ENCODE measurements around the gene ZBTB11. TPM values are rescaled to one million over a fixed set of nuclear protein-coding genes. Genes with fewer than 3 reads are reported as not detected.

ZBTB11 gene
- total and polyA plus RNA-seq, 2 of the 13 experiments (the other 11 are each of a cell fraction or from before 2014, with no cell fraction given): 5.9 to 18.1 TPM

GRCh38 chr3:101642441-101642840, 34.5 kb downstream of the ZBTB11 start:
- no peak overlapping the region for H3K9ac ChIP-seq (ENCODE audit: insufficient read depth, low read depth, low read length)
- H3K79me2 ChIP-seq (ENCODE audit: insufficient read depth, low read length): no peaks in the 10 kb centered on the region
- in situ Hi-C loops (cut with HindIII; ENCODE audit: extremely low pct_ligation_motif_present, low pct_unique_long_range_greater_than_20kb): loop anchor here (25.0 kb wide), 2 partner anchors 405 to 580 kb away; no protein-coding TSS in a partner anchor
- no TSS peak for BruUV-seq (replicated peaks)
- DNase-seq (ENCODE audit: low spot score) (no peak), FAIRE-seq (no peak), ATAC-seq (no peak)
- H3K36me3 ChIP-seq (replicated peaks in 1 of 2; ENCODE audit: control insufficient read depth in 1 of 2, insufficient read depth in 2 of 2, low read length in 2 of 2): no peaks in the 10 kb centered on the region
- WGBS (ENCODE audit: low lambda C conversion rate): 80% methylated on average over 3 of the region's 3 CpGs
- no peak overlapping the region for H3K4me2 ChIP-seq (ENCODE audit: low read depth, low read length)
- ChIA-PET POLR2A (no interaction called here), CTCF (ENCODE audit: low intra/inter-chr PET ratio, low total read pairs) (no interaction called here)
- no peak overlapping the region for H2AFZ ChIP-seq (ENCODE audit: low read length)
- no peaks in the 10 kb centered on the region for H3K9me3 ChIP-seq (ENCODE audit: low read length)
- H3K4me3 ChIP-seq (replicated peaks in 1 of 3; ENCODE audit: insufficient read depth in 1 of 3, low read depth in 2 of 3, low read length in 3 of 3): no peak overlapping the region
- H3K27me3 ChIP-seq (ENCODE audit: control insufficient read depth in 1 of 2, insufficient read depth in 2 of 2, low read length in 2 of 2): peaks cover 0 to 6% of the 10 kb centered on the region in 2 experiments; a peak in 1 of 5 replicates
- no peak for TF ChIP-seq ATAD3A (CRISPR knock-in tag; IDR thresholded peaks at IDR 0.05)
- TF ChIP-seq HNRNPK (IDR thresholded peaks at IDR 0.05; ENCODE audit: low read depth, low read length, poor library complexity, severe bottlenecking): no peak
- no peak for TF ChIP-seq NR2F2 (IDR thresholded peaks at IDR 0.05; ENCODE audit: borderline replicate concordance, low read depth)
- no peak for TF ChIP-seq TCF7 (IDR thresholded peaks at IDR 0.05; ENCODE audit: low read depth)
- no peak for TF ChIP-seq ZNF44 (CRISPR knock-in tag; IDR thresholded peaks at IDR 0.05)
- no peak for TF ChIP-seq SATB2 (CRISPR knock-in tag; IDR thresholded peaks at IDR 0.05)
- TF ChIP-seq ZNF574 (CRISPR knock-in tag; IDR thresholded peaks at IDR 0.05): no peak
- no peak for TF ChIP-seq ZHX2 (IDR thresholded peaks at IDR 0.05; ENCODE audit: low read depth)
- no peak for TF ChIP-seq ZHX2 (CRISPR knock-in tag; IDR thresholded peaks at IDR 0.05; ENCODE audit: borderline replicate concordance)
- no peak for TF ChIP-seq SKI (IDR thresholded peaks at IDR 0.05; ENCODE audit: partially characterized antibody)
- no peak for TF ChIP-seq MAX (IDR thresholded peaks at IDR 0.05)
- no peak overlapping the region for H3K27ac ChIP-seq (ENCODE audit: extremely low read length, insufficient read depth, low read length)
- intact Hi-C loops (cut with micrococcal nuclease; ENCODE audit: unreplicated experiment): no loop called here
- H3K4me1 ChIP-seq (ENCODE audit: insufficient read depth, low read length): peaks cover 6% of the 10 kb centered on the region; the same call in 1 of the 2 replicates
- H4K20me1 ChIP-seq (ENCODE audit: insufficient read depth, low read length): no peaks in the 10 kb centered on the region

Data from HepG2 (cell line).